ENCODE measurements around the gene RTL10.

- TF ChIP-seq CTCF (IDR thresholded peaks at IDR 0.05; ENCODE audit: insufficient read depth, low read length, poor library complexity, severe bottlenecking) (no peak), EZH2phosphoT487 (conservative IDR thresholded peaks at IDR 0.05; ENCODE audit: low read length) (no peak)
Measured at GRCh38 chr22:19864538-19865106, 9.9 kb upstream of the RTL10 start.
